ENCODE measurements around the gene ZNF586.

Gene ZNF586

GRCh38 chr19:57755031-57755430, 14.4 kb upstream of the ZNF586 start:
- Histone ChIP-seq H3K4me1 (no peaks in the 10 kb centered on the region), H3K4me2 (ENCODE audit: low read length) (no peak overlapping the region), H3K27me3 (ENCODE audit: control insufficient read depth, insufficient read depth, low read length) (no peaks in the 10 kb centered on the region), H3K36me3 (ENCODE audit: control insufficient read depth, insufficient read depth, low read length) (no peaks in the 10 kb centered on the region), H3K9ac (no peak overlapping the region), H2AFZ (no peak overlapping the region), H3K4me3 (ENCODE audit: low read depth, low read length) (no peak overlapping the region), H3K27ac (no peak overlapping the region), H3K79me2 (peaks cover 19% of the 10 kb centered on the region), H3K9me3 (ENCODE audit: control insufficient read depth, low read length) (no peaks in the 10 kb centered on the region)
- no peak for TF ChIP-seq CTCF (IDR thresholded peaks at IDR 0.05)

- no peak overlapping the region for H3K4me2 ChIP-seq (ENCODE audit: low read length)
- H3K27me3 ChIP-seq (ENCODE audit: control insufficient read depth, insufficient read depth, low read length): no peaks in the 10 kb centered on the region
- TF ChIP-seq CTCF (IDR thresholded peaks at IDR 0.05): no peak
- H2AFZ ChIP-seq: no peak overlapping the region
- no peaks in the 10 kb centered on the region for H3K9me3 ChIP-seq (ENCODE audit: control insufficient read depth, low read length)
- no peaks in the 10 kb centered on the region for H3K4me1 ChIP-seq
- H3K4me3 ChIP-seq (ENCODE audit: low read depth, low read length): no peak overlapping the region
- no peak overlapping the region for H3K9ac ChIP-seq
- peaks cover 12% of the 10 kb centered on the region for H3K79me2 ChIP-seq
- no peak overlapping the region for H3K27ac ChIP-seq
- no peaks in the 10 kb centered on the region for H3K36me3 ChIP-seq (ENCODE audit: control insufficient read depth, insufficient read depth, low read length)
Observed at GRCh38 chr19:57757941-57758340, 11.5 kb upstream of the ZNF586 start.

GRCh38 chr19:57759096-57759495, 10.4 kb upstream of the ZNF586 start:
- Histone ChIP-seq H3K9ac (no peak overlapping the region), H3K9me3 (ENCODE audit: control insufficient read depth, low read length) (no peaks in the 10 kb centered on the region), H3K27me3 (ENCODE audit: control insufficient read depth, insufficient read depth, low read length) (no peaks in the 10 kb centered on the region), H3K36me3 (ENCODE audit: control insufficient read depth, insufficient read depth, low read length) (no peaks in the 10 kb centered on the region), H3K27ac (no peak overlapping the region), H2AFZ (no peak overlapping the region), H3K4me3 (ENCODE audit: low read depth, low read length) (no peak overlapping the region), H3K4me2 (ENCODE audit: low read length) (no peak overlapping the region), H3K79me2 (peaks cover 18% of the 10 kb centered on the region), H3K4me1 (no peaks in the 10 kb centered on the region)
- TF ChIP-seq CTCF (IDR thresholded peaks at IDR 0.05): no peak

- no peak for TF ChIP-seq CTCF (IDR thresholded peaks at IDR 0.05)
- Histone ChIP-seq H3K9ac (no peak overlapping the region), H3K27ac (no peak overlapping the region), H3K79me2 (peaks cover 61% of the 10 kb centered on the region), H3K4me2 (ENCODE audit: low read length) (no peak overlapping the region), H3K27me3 (ENCODE audit: control insufficient read depth, insufficient read depth, low read length) (no peaks in the 10 kb centered on the region), H3K4me3 (ENCODE audit: low read depth, low read length) (peak overlapping the region; percentile 5), H3K4me1 (peaks cover 5% of the 10 kb centered on the region), H3K9me3 (ENCODE audit: control insufficient read depth, low read length) (no peaks in the 10 kb centered on the region), H3K36me3 (ENCODE audit: control insufficient read depth, insufficient read depth, low read length) (no peaks in the 10 kb centered on the region), H2AFZ (no peak overlapping the region)
Observed at GRCh38 chr19:57771417-57771816, 1.9 kb downstream of the ZNF586 start.

- Histone ChIP-seq H3K36me3 (ENCODE audit: control insufficient read depth, insufficient read depth, low read length) (no peaks in the 10 kb centered on the region), H3K4me2 (ENCODE audit: low read length) (no peak overlapping the region), H3K27me3 (ENCODE audit: control insufficient read depth, insufficient read depth, low read length) (no peaks in the 10 kb centered on the region), H2AFZ (no peak overlapping the region), H3K4me3 (ENCODE audit: low read depth, low read length) (no peak overlapping the region), H3K79me2 (peaks cover 67% of the 10 kb centered on the region), H3K9ac (no peak overlapping the region), H3K27ac (no peak overlapping the region), H3K4me1 (peaks cover 5% of the 10 kb centered on the region), H3K9me3 (ENCODE audit: control insufficient read depth, low read length) (no peaks in the 10 kb centered on the region)
- TF ChIP-seq CTCF (IDR thresholded peaks at IDR 0.05): no peak
Observed at GRCh38 chr19:57773488-57773887, 4.0 kb downstream of the ZNF586 start.
